C1 segment of cervical spinal cord (tissue), 14 donors: Measurements from ENCODE around the gene PRR7.
A peak's percentile ranks its signal among the peaks of the same experiment; 100 is the strongest.

ENCODE experiments used
- DNase-seq, 14 donors: peaks; one replicate each; lab custom pipeline; 2025; lab: John Stamatoyannopoulos, UW

Gene PRR7

DNA sequence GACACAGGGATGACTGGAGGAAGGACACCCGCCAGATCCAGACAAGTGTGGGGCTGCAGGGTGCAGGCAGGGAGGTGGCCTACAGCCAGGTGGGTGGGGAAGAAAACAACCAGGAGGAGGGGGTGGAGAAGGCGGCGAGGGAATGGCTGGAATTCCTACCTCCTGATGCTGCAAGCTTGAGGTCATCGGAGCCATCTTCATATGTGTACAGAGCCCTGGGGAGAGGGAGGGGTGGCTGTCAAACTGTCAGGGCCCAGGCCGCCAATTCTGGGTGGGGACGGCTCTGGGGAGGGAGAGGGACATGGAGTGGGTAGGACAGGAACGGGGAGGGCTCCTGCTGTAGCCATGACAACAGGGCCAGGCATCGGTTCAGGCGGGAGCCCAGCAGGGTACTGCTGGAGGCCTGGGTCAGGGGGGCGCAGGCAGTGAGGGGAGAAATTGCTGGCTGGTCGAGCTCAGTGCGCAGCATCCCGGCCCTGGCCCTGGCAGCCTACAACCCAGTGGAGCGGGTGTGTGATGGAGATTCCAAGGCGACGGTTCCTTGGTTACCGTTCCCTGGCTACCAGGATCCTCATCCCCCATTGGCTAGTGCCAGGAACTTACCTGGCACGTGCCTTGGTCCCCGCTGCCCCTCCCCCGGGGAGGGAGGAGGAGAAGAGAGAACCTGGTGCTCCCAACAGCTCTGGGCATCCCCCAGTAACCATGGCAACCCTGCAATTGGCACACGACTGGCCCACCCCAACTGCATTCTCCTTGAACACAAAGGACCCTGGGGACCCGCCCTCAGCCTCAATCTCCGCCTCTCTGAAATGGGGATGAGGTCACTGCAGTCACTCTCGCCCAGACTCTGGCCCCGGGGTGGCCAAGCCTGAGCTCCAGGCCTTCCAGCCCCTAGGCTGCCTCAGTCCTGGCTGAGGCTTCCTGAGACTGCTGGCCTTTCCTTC, 22.3 kb downstream of the PRR7 start:
- peak in 2 of 14 donors; percentile 9 to 81 for DNase-seq

DNA sequence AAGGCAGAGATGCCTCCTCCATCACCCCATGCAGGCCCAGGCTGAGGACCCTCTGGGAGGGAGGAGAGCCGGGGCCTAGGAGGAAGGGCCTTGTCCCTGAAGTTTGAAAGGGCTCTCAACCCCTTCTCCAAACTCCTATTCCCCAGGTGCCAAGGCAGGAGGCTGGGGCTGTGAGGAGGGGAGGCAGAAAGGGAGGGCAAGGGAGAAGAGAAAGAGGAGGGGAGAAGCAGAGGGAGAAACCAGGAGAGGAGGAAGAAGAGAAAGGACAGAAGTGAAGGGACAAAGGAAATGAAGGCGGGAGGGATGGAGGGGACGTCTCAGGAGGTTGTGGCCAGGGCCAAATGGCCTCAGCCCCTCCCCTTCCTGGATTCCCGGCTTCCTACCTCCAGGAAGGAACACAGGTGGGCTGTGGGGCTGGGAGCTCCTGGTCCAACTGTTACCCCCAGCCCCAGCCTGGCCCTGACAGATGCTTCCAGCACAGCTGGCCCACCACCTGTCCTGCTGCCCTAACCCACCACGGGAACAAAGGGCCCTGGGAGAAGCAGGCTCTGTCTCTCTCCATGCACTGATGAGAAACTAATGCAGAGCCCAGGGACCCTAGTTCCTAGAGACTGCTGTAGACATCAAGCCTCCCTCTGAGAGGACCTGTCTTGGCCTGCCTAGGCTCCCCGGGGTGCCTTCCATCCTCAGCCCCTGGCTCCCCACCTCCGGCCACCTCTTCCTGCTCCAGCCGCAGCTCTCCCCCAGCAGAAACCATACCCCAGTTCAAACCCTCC, 23.3 kb downstream of the PRR7 start:
- DNase-seq, result no peak

DNA sequence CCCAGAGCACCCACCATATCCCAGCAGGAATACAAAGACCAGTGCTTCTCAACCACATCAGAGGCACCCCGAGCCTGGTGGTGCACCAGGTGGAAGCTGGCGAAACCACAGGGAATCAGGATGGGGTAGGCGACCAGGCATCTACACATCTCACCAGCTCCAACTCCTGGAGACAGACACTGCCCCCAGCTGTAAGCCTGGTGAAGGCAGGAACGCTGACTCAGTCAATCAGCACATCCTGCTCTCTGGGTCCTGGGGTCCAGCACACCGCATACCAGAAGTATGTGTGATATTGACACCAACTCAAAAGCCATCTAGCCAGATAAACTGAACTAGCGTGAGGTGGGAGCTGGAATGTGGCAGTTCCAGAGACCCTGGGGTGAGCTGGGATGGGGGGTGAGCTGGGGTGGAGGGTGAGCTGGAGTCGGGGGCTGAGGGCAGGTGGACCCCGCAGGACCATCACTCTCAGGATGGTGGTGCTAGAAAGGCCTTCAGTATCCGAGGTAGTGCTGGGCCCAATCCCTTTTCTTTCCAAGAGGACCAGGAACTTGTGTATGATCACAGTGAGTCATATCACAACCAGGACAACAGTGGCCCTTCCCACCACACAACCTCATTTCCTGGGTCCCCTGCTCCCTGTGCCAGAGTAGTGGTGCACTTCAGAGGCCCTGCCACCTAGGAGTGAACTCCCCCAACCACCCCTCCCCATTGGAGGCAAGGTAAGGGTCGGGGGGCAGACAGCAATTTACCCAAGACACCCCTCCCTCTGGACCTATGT, 24.3 kb downstream of the PRR7 start:
- no peak for DNase-seq

DNA sequence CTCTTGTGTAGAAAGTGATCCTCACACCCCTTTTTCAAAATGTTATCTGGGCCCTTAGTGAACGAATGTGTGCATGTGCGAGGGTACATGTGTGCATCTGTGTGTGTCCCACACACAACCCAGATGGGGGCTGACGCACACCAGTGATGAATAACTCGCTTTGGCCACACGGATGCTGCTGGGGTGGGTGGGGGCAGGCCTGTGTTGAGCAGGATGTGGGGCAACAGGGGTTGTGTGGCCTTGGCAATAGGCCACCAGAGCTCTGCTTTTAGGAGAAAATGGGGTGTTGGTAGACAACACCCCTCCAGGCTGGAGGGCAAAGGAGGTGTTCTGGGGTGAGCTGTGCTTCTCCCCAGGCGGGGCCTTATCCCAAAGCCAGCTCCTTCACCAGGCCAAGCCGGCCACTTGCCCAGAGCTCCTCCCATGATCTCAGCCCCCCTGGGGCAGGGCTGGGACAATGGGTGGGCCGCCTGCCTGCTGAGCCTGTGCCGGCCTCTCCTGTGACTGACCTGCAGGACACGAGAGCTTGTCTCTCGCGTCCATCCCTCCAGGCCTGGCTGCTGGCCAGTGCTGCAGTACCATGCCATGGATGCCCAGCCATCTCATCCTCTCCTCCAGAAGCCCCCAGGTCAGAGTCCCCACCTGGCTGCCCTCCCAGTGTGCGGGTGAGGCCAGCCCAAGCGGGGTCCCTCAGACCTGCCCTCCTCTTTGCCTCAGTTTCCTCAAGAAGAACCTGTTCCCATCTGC, 25.2 kb downstream of the PRR7 start:
- DNase-seq, result peak in 1 of 14 donors; percentile 7

DNA sequence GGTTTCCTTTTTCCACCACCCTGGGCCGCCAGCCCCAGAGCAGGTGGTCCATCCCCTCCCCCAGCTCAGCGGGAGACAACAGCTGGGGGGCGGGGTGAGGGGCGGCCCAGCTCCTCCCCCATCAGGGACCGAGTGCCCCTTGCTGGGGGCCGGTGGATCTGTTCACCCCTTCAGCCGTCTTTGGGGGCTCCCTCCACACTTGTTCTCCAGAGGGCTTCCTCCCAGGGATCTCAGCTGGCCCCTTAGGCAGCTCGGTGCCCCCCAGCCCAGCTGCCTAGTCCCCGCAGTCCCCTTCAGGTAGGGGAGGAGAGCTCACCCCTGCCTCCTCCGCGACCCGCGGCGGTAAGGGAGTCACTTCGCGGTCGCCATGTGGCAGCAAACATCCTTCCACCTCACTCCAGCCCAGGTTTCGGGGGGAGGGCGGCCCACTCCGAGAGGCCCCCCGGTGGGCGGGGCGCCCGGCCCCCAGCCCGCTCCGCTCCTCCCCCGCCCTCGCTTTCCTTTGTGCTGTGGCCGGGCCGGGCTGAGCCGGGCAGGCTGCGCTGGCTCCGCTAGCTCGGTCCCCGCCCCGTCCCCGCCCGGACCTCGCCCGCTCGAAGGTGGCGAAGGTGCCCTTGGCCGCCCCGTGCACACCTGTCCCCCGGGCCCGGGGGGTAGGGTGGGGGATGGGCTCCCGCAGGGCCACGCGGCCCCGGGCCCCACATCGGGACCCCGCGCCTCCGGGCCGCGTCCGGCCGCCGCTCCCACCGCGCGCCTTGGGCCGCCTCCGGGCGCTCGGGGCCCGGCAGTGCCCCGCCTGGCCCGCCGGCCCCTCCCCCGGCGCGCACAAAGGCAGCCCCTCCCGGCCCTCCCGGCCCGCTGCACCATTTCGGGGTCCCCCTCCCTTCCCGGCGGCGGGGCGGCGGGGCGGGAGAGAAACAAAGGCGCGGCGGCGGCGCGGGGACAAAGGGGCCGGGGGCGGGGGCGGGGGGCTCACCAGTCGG, 26.1 kb downstream of the PRR7 start:
- DNase-seq, result peak in 1 of 14 donors; percentile 37

DNA sequence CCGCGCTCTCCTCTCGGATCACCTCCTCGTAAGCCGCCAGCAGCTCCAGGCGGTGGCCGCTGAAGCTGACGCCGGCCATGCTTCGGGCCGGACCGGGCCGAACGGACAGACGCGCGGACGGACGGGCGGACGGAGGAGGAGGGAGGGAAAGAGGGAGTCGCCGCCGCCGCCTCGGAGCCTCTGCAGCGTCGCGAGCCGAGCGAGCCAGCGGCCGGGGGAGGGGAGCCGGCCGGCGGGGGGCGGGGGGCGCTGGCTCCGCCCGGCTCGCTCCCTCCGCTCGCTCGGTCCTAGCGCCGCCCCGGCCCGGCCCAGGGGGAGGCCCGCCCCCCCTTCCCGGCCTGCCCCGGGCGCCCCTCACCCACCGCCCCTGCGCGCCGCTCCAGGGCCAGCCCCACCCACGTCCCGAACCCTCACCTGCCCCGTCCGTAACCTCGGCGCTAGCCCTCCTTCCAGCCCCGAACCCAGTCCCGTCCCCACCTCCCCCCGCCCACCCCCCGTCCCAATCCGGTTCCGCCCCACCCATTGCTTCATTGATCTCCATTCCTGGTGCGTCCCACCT, 26.9 kb downstream of the PRR7 start, which contains the start of gene DBN1:
Gene DBN1, minus strand, starts transcription at position 192 of the 559 bp plus-strand sequence. Its CDS starts 113 bp downstream, at position 79.
- peak in 2 of 14 donors; percentile 20 to 55 for DNase-seq

DNA sequence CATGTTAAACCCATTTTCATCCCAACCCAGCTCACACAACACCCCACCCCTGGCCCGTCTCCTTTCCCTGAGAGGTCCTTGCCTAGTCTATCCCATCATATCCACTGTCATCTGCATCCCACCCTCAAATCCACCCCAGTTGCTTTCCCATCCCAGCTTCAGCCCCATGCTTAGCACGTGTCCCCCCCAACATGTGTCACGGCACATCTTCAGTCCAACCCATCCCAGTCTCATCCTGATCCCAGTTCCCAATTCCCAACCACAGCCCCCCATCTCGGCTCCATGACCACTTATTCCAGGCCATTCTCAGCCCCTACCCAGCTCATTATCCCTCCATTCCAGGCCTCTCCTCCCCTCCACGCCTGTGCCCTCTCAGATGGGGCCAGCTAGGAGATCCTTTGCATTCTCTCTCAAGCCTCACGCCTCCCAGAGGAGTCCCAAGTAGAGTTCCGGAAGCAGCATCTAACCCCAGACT, 27.4 kb downstream of the PRR7 start:
- no peak for DNase-seq

DNA sequence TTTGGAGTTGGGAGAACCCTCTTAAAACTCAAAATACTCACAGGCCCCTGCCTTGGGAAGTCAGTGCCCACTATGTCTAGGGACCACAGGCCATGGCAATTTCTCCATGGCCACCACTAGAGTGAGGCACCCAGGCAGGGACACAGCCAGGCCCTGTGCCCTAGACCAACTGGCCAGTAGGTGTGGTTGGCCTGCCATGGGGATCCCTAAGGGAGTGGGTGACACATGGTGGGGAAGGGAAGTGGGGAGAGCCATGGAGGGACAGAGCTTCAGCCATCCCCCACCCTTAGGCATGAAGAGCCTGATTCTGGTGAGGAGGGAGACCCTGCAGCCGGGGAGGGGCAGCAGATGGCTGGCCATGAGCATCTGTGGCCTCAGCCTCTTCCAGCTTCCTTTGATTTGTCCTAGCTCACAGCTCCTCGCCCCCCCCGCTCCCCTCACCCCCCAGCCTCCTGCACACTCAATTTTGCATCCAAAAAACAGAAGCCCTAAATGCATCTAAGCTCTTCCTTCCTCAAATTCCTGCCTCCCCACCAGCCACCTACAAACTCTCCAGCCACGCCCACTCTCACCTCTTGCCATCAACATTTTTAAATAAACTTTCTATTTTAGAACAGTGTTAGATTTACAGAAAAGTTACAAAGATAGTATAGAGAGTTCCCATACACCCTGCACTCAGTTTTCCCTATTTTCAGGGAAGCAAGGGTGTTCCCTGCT, 28.4 kb downstream of the PRR7 start:
- no peak for DNase-seq

DNA sequence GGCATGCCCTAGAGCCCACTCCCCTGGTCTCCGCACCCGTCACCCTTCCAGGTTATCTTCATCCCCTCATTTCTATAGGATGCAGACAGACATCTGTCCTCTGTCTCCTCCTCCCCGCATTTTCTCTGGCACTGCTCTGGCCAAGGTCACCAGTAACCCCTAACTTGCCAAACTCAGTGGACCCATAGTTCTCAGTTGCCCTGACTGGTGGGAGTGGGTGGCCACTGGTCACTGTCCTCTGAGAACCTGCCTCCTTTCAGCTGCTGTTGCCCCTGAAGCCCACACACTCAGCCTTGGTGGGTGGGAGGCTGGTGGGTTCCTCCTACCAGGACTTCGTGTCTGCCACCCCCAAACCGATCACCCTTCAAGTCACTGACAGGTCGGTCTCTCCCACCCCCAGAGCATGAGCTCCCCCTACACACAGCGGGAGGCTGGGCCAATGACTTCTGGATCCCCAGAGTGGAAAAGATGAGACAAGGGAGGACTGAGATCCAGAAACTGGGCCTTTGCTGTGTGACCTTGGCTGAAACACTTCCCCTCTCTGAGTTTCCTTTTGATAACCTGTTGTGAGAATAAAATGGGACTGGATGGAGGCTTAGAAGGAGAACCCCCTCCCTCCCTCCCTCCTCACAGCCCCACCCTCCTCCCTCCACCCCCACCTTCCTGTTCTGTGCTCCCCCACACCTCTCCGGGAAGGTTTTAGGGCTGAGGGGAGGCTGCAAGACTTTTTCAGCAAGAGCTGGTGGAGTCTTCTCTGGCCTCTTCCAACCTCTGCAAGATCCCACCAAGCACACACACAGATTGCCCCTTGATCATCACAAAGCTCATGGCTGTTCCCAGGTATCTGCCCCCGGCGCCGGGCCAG, 29.2 kb downstream of the PRR7 start:
- DNase-seq, result no peak

DNA sequence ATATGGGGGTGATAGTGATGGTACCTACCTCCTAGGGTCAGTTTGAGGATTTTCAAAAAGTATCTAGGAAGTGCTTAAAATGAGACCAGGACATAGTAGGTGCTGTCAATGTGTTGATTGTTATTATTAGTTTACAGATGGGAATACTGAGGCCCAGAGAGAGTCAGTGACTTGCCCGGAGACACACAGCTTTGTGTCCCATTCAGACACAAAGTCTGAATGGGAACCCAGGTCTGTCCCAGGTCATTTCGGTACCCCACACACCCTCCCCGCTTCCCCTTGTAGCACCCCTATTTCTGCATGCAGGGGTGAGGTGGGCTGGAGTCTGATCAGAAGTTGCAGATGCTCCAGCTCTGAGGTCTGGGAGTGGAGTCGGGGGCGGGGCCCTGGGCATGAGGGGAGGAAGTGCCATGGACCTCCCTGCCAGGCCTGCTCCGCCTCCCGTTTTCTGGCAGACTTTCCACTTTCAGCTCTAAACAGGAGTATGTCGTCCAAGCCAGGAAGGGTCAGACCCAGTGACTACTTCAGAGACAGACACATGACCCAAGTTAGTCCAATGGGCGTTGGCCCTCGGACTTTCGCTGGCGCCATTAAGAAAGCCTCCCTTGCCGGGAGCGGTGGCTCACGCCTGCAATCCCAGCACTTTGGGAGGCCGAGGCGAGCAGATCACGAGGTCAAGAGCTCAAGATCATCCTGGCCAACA, 30.1 kb downstream of the PRR7 start:
- DNase-seq, result no peak

DNA sequence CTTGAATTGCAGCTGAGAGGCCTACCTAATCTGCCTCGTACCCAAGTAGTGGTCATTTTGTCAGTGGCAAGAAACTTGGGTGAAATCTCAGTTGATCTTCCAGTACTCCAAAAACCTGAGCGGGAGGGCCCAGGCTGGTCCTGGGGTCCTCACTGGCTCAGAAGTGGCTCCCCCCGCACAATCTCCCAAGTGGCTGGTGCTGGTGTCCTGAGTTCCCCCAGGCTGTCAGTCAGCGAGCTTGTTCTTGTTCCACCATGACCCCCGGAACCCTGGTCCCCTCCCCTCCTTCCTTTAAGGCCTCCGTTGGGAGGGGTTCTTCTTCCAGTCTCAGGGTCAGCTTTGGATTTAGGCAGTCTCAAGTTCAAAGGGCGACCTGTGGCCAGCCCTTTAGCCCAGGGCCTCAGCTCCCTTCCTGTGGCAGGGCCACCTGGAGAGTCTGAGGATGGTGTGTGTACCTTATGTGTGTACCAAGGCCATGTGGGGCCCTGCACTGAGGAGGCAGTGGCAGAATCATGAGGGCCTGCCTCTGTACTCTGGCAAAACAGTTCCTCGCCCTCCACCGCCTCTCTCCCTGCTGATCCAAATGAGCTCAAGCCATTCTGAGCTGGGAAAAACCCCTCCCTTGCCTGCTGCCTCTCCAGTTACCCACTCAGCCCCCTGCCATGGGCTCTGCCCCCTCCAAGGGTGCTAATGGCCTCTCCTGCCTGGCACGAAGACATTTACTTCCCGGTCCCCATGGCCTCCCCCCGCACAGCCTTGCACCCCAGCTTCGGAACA, 31.3 kb downstream of the PRR7 start:
- DNase-seq, result no peak

DNA sequence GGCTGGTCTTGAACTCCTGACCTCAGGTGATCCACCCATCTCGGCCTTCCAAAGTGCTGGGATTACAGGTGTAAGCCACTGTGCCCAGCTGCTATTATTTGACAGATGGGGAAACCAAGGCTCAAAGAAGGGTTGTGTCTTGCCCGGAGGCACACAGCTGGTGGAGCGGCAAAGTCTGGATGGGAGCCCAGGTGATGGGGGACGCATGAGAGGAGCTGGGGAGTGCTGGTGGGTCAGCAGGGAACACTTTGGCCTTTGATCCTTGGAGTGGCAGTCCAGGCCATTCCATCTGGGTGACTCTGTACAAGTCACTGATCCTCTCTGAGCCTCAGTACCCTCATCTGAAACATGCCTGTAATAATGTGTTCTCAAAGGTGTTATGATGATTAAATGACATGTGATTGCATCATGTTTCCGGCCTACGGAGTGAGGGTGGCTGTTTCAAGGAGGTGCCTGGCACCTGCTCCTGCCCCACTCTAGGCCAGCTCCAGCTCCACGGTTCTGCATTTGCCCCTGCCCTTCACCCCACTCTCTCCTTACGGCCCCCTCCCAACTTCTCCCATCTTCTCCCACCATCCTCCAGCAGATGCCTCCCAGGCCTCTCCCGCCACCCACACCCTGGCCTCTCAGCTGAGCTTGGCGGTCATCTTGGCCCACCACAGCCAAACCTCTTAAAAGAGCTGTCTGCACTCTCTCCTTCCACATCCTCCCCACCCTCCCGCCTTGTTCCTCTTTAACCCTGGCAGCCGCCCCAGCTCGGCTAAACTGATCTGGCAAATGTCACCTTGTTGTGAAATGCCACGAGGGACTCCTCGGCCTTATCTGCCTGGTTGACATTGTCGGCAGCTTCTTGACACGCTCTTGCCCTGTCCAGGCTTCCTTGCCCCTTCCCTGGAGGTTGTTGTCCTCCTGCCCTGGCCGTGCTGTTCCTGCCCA, 32.4 kb downstream of the PRR7 start:
- peak in 6 of 14 donors; percentile 17 to 63 (median 33) for DNase-seq

DNA sequence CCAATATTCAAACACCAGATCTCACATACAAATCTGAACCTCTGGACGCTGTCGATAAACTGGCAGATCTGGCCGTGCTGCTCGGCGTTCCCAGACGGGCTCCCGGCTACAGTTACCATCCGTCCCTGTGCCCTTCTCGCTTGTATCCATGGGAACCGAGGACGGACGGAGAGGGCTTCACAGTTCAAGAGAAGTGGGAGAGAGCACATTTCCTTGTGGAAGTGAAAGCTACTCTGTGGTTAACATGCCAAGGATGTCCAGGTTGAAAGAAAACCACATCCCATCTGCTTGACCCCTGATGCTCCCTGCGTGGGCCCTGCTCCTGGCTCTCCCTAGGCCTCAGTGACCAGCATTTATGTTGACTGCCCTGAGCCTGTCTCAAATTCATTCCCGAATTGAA, 33.2 kb downstream of the PRR7 start:
- no peak for DNase-seq

DNA sequence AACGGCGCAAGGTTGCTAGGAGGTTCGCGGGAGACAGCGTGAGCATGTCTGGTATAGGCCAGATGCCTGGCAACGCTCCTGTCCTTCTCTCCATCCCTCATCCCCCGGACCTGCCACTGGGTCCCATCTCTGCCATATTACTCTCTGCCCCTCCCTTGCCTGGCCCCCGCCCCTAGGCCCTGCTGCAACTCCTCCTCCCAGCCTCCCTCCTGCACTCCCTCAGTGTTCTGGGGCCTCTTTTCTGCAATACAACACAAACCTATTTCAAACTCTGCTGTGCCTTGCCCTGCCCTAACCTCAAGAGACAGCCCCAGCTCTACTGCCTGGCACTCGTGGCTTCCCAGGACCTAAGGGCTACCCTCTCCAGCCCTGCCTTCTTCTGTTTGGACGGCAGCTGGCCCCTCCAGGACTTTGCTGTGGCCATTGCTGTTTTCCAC, 35.8 kb downstream of the PRR7 start:
- no peak for DNase-seq

DNA sequence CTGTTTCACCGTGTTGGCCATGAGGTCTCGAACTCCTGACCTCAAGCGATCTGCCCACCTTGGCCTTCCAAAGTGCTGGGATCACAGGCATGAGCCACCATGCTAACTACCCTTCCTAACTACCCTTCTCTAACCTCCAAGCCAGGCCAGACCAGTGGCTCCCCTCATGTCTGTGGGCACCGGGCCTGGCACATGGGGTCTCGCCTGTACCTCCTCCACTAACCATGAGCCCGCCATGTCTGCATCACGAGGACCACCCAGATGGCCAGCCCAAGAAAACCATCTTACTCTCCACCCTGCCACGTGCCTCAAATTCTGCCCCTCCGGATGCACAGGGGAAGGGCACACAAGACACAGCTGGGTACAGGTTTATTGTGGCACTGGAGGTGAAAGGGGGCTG, 36.4 kb downstream of the PRR7 start:
- no peak for DNase-seq
